ENCODE results near the gene SDK2. TPM values are rescaled to one million over a fixed set of nuclear protein-coding genes. Genes with fewer than 3 reads are reported as not detected.

SDK2 gene
- total and polyA plus RNA-seq, 9 of the 15 experiments (the other 6 are each of a cell fraction or from before 2014, with no cell fraction given) = 0.04 TPM; not detected in 8

DNA sequence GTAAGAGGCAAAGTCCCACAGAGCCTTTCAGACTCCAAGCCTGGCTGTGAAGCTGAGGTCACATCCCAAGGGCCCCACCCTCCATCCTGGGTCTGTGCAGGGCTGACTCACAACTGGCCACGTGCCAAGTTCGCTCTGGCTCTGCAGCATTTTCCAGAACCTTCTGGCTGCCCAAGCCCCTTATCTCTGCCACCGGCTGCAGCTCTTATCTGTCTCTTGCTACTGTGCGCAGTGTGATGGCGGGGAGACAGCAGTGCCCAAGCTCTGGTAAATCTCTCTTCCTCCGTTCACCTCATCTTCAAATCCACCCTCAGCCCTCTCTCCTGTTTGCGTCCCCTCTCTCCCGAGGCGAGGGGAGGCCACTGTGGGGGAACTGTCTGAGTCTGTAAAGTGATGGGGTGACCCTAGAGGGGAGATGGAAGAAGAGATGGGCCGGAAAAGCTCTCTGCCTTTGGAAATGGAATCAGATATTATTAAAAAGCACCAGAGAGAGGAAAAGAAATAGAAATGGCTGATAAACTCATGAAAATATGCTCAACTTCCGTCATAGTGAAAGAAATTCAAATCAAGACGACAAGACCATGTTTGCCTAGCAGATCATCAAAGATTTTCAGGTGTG, 169.8 kb downstream of the SDK2 start (continued):
- TF ChIP-seq FOXM1 (IDR thresholded peaks at IDR 0.05; ENCODE audit: low read depth) (peak; percentile 81), FOXM1 (CRISPR knock-in tag; IDR thresholded peaks at IDR 0.05; ENCODE audit: low read depth) (no peak), HEY1 (CRISPR knock-in tag; IDR thresholded peaks at IDR 0.05; ENCODE audit: borderline replicate concordance) (peak; percentile 21; the same call in 1 of the 2 replicates), GATA2 (CRISPR knock-in tag; IDR thresholded peaks at IDR 0.05) (peak; percentile 96), HNRNPL (IDR thresholded peaks at IDR 0.05; ENCODE audit: low read depth, low read length) (no peak), JUN (IDR thresholded peaks at IDR 0.05; ENCODE audit: borderline replicate concordance, low read depth, low read length) (peak; percentile 96), JUN (CRISPR knock-in tag; IDR thresholded peaks at IDR 0.05; ENCODE audit: borderline replicate concordance) (no peak)
- TF ChIP-seq, protein P1, sequence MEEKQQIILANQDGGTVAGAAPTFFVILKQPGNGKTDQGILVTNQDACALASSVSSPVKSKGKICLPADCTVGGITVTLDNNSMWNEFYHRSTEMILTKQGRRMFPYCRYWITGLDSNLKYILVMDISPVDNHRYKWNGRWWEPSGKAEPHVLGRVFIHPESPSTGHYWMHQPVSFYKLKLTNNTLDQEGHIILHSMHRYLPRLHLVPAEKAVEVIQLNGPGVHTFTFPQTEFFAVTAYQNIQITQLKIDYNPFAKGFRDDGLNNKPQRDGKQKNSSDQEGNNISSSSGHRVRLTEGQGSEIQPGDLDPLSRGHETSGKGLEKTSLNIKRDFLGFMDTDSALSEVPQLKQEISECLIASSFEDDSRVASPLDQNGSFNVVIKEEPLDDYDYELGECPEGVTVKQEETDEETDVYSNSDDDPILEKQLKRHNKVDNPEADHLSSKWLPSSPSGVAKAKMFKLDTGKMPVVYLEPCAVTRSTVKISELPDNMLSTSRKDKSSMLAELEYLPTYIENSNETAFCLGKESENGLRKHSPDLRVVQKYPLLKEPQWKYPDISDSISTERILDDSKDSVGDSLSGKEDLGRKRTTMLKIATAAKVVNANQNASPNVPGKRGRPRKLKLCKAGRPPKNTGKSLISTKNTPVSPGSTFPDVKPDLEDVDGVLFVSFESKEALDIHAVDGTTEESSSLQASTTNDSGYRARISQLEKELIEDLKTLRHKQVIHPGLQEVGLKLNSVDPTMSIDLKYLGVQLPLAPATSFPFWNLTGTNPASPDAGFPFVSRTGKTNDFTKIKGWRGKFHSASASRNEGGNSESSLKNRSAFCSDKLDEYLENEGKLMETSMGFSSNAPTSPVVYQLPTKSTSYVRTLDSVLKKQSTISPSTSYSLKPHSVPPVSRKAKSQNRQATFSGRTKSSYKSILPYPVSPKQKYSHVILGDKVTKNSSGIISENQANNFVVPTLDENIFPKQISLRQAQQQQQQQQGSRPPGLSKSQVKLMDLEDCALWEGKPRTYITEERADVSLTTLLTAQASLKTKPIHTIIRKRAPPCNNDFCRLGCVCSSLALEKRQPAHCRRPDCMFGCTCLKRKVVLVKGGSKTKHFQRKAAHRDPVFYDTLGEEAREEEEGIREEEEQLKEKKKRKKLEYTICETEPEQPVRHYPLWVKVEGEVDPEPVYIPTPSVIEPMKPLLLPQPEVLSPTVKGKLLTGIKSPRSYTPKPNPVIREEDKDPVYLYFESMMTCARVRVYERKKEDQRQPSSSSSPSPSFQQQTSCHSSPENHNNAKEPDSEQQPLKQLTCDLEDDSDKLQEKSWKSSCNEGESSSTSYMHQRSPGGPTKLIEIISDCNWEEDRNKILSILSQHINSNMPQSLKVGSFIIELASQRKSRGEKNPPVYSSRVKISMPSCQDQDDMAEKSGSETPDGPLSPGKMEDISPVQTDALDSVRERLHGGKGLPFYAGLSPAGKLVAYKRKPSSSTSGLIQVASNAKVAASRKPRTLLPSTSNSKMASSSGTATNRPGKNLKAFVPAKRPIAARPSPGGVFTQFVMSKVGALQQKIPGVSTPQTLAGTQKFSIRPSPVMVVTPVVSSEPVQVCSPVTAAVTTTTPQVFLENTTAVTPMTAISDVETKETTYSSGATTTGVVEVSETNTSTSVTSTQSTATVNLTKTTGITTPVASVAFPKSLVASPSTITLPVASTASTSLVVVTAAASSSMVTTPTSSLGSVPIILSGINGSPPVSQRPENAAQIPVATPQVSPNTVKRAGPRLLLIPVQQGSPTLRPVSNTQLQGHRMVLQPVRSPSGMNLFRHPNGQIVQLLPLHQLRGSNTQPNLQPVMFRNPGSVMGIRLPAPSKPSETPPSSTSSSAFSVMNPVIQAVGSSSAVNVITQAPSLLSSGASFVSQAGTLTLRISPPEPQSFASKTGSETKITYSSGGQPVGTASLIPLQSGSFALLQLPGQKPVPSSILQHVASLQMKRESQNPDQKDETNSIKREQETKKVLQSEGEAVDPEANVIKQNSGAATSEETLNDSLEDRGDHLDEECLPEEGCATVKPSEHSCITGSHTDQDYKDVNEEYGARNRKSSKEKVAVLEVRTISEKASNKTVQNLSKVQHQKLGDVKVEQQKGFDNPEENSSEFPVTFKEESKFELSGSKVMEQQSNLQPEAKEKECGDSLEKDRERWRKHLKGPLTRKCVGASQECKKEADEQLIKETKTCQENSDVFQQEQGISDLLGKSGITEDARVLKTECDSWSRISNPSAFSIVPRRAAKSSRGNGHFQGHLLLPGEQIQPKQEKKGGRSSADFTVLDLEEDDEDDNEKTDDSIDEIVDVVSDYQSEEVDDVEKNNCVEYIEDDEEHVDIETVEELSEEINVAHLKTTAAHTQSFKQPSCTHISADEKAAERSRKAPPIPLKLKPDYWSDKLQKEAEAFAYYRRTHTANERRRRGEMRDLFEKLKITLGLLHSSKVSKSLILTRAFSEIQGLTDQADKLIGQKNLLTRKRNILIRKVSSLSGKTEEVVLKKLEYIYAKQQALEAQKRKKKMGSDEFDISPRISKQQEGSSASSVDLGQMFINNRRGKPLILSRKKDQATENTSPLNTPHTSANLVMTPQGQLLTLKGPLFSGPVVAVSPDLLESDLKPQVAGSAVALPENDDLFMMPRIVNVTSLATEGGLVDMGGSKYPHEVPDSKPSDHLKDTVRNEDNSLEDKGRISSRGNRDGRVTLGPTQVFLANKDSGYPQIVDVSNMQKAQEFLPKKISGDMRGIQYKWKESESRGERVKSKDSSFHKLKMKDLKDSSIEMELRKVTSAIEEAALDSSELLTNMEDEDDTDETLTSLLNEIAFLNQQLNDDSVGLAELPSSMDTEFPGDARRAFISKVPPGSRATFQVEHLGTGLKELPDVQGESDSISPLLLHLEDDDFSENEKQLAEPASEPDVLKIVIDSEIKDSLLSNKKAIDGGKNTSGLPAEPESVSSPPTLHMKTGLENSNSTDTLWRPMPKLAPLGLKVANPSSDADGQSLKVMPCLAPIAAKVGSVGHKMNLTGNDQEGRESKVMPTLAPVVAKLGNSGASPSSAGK (IDR thresholded peaks at IDR 0.05) = no peak
- TF ChIP-seq, protein P2, sequence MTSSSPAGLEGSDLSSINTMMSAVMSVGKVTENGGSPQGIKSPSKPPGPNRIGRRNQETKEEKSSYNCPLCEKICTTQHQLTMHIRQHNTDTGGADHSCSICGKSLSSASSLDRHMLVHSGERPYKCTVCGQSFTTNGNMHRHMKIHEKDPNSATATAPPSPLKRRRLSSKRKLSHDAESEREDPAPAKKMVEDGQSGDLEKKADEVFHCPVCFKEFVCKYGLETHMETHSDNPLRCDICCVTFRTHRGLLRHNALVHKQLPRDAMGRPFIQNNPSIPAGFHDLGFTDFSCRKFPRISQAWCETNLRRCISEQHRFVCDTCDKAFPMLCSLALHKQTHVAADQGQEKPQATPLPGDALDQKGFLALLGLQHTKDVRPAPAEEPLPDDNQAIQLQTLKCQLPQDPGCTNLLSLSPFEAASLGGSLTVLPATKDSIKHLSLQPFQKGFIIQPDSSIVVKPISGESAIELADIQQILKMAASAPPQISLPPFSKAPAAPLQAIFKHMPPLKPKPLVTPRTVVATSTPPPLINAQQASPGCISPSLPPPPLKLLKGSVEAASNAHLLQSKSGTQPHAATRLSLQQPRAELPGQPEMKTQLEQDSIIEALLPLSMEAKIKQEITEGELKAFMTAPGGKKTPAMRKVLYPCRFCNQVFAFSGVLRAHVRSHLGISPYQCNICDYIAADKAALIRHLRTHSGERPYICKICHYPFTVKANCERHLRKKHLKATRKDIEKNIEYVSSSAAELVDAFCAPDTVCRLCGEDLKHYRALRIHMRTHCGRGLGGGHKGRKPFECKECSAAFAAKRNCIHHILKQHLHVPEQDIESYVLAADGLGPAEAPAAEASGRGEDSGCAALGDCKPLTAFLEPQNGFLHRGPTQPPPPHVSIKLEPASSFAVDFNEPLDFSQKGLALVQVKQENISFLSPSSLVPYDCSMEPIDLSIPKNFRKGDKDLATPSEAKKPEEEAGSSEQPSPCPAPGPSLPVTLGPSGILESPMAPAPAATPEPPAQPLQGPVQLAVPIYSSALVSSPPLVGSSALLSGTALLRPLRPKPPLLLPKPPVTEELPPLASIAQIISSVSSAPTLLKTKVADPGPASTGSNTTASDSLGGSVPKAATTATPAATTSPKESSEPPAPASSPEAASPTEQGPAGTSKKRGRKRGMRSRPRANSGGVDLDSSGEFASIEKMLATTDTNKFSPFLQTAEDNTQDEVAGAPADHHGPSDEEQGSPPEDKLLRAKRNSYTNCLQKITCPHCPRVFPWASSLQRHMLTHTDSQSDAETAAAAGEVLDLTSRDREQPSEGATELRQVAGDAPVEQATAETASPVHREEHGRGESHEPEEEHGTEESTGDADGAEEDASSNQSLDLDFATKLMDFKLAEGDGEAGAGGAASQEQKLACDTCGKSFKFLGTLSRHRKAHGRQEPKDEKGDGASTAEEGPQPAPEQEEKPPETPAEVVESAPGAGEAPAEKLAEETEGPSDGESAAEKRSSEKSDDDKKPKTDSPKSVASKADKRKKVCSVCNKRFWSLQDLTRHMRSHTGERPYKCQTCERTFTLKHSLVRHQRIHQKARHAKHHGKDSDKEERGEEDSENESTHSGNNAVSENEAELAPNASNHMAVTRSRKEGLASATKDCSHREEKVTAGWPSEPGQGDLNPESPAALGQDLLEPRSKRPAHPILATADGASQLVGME (CRISPR knock-in tag; IDR thresholded peaks at IDR 0.05) = peak; percentile 87; the same call in 1 of the 2 replicates

All from K562 (cell line).